Parathyroid adenoma (tissue), 2 donors: Measurements from ENCODE around the gene KLHL29.

Experiments used
- H2AFZ ChIP-seq: fragments of 300-600 bp; sonication (generic); one replicate; pipeline ENCODE4 v1.7.0; 2017; ENCODE audit warnings: antibody characterized with exemption, mild to moderate bottlenecking
- H3K27ac ChIP-seq: fragments of 300-600 bp; sonication (generic); one replicate; pipeline ENCODE4 v1.7.0; 2017
- H3K27me3 ChIP-seq: fragments of 300-600 bp; sonication (generic); one replicate; pipeline ENCODE4 v1.7.0; 2017; ENCODE audit warnings: low read length; ENCODE audit not compliant: control insufficient read depth, insufficient read depth
- H3K36me3 ChIP-seq: fragments of 300-600 bp; sonication (generic); one replicate; pipeline ENCODE4 v1.7.0; 2017; ENCODE audit warnings: low read length; ENCODE audit not compliant: control insufficient read depth, insufficient read depth
- H3K4me1 ChIP-seq: fragments of 300-600 bp; sonication (generic); one replicate; pipeline ENCODE4 v1.7.0; 2017; ENCODE audit warnings: control low read depth
- H3K4me2 ChIP-seq: fragments of 300-600 bp; sonication (generic); one replicate; pipeline ENCODE4 v1.7.0; 2017; ENCODE audit warnings: low read length
- H3K4me3 ChIP-seq: fragments of 300-600 bp; sonication (generic); one replicate; pipeline ENCODE4 v1.7.0; 2017; ENCODE audit warnings: low read depth, low read length
- H3K79me2 ChIP-seq: fragments of 300-600 bp; sonication (generic); one replicate; pipeline ENCODE4 v1.7.0; 2017; ENCODE audit warnings: control low read depth
- H3K9ac ChIP-seq: fragments of 300-600 bp; sonication (generic); one replicate; pipeline ENCODE4 v1.7.0; 2017; ENCODE audit warnings: mild to moderate bottlenecking
- H3K9me3 ChIP-seq: fragments of 300-600 bp; sonication (generic); one replicate; pipeline ENCODE4 v1.7.0; 2017; ENCODE audit warnings: low read length; ENCODE audit not compliant: control insufficient read depth
- TF ChIP-seq, protein P1 (sequence below): fragments of 300-600 bp; sonication (generic); IDR thresholded peaks from one replicate; pipeline ENCODE4 v1.7.0; 2017; ENCODE audit warnings: antibody characterized with exemption, mild to moderate bottlenecking
- donor health status: primary hyperparathyroidism.

KLHL29 gene

DNA sequence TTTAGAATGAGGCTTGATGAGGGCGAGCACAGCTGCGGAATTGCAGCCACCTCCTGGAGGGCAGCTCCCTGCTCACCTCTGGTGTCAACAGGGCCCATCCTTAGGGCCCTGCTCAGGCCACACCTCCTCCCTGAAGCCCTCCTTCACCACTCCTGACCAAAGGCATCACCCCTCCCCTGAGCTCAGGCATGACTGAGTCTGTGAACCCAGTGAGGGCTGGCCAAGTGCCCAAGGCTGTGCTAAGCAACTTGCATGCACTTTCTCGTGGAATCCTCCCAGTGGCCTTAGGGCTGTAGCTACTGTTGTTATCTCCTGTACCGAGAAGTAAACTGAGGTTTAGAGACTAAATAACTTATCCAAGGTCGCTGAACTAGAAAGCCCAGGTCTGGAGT is 101.7 kb downstream of the KLHL29 start:
- Histone ChIP-seq H3K9me3 (no peaks in the 10 kb centered on the region), H3K4me3 (no peak overlapping the region), H3K9ac (no peak overlapping the region), H3K27me3 (no peaks in the 10 kb centered on the region), H3K79me2 (no peaks in the 10 kb centered on the region), H3K4me2 (no peak overlapping the region), H2AFZ (no peak overlapping the region), H3K27ac (no peak overlapping the region), H3K36me3 (no peaks in the 10 kb centered on the region), H3K4me1 (peaks cover 5% of the 10 kb centered on the region)
- TF ChIP-seq, protein P1, sequence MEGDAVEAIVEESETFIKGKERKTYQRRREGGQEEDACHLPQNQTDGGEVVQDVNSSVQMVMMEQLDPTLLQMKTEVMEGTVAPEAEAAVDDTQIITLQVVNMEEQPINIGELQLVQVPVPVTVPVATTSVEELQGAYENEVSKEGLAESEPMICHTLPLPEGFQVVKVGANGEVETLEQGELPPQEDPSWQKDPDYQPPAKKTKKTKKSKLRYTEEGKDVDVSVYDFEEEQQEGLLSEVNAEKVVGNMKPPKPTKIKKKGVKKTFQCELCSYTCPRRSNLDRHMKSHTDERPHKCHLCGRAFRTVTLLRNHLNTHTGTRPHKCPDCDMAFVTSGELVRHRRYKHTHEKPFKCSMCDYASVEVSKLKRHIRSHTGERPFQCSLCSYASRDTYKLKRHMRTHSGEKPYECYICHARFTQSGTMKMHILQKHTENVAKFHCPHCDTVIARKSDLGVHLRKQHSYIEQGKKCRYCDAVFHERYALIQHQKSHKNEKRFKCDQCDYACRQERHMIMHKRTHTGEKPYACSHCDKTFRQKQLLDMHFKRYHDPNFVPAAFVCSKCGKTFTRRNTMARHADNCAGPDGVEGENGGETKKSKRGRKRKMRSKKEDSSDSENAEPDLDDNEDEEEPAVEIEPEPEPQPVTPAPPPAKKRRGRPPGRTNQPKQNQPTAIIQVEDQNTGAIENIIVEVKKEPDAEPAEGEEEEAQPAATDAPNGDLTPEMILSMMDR, result no peak

- H3K27ac ChIP-seq, result no peak overlapping the region
- no peak overlapping the region for H3K4me3 ChIP-seq
- H3K36me3 ChIP-seq, result no peaks in the 10 kb centered on the region
- no peak overlapping the region for H3K9ac ChIP-seq
- H2AFZ ChIP-seq, result no peak overlapping the region
- no peaks in the 10 kb centered on the region for H3K27me3 ChIP-seq
- no peak overlapping the region for H3K4me2 ChIP-seq
- peaks cover 5% of the 10 kb centered on the region for H3K4me1 ChIP-seq
- no peaks in the 10 kb centered on the region for H3K9me3 ChIP-seq
- TF ChIP-seq, protein P1, result no peak
- no peaks in the 10 kb centered on the region for H3K79me2 ChIP-seq
Observed at GRCh38 chr2:23487735-23488492, 102.9 kb downstream of the KLHL29 start.

DNA sequence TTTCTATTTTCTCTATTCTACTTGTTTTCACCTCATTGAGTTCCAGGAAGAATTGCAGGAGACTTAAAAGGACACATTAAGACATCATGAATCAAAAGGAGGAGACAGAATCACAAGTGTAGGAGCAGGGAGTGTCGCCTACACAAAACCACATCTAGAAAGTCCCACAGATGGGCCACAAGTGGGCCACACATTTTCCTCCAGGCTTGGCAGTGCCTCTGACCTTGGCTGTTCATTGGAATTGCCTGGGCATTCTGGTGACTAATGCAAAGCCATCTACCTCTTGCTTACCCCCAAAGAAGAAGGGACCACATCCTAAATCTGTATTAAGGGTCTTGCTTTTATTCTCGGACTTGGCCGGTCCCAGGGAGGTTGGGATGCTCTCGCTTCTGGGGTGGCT is 103.6 kb downstream of the KLHL29 start:
- Histone ChIP-seq H3K4me1 (peaks cover 5% of the 10 kb centered on the region), H3K27ac (no peak overlapping the region), H3K36me3 (no peaks in the 10 kb centered on the region), H3K4me3 (no peak overlapping the region), H3K9ac (no peak overlapping the region), H2AFZ (no peak overlapping the region), H3K79me2 (no peaks in the 10 kb centered on the region), H3K9me3 (no peaks in the 10 kb centered on the region), H3K27me3 (no peaks in the 10 kb centered on the region), H3K4me2 (no peak overlapping the region)
- TF ChIP-seq, protein P1, result no peak

DNA sequence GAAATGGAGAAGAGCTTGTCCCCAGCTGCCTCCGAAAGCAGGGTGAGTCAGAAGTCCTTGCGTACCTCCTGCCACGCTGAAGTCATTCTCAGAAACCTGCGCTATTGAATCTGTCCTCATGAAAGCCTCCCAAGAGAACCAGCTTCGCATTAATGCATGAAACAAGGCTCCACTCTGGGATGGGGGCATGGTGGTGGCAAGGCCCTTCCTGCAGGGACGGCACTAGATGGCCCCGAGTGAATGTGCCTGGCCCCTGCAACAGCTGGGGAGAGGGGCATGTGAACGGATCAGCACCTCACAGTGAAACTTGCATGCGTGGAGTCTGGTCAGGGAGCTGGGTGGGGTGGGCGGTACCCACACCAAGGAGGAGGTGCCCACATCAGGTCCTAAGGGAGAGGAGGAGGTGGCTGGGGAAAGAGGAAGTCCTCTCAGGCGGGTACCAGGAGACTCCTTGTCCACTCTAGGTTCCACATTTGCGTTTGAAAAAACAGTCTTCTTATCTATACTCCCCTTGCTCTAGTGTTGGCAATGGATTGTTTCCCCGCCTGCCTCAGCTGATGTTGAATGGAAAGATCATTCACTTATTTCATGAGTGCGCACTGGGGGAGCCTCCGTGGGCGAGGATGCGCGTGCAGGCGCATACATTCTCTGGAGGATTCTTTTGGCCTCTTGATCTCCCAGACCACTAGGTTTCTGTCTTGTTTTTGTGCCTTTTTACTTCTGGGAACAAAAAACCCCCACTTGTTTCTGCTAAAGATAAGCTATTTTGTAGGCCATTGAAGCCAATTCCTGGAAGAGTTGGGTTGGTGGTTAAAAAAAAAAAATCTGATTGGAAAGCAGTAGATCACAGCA is 104.7 kb downstream of the KLHL29 start:
- TF ChIP-seq, protein P1, result no peak
- Histone ChIP-seq H3K4me3 (no peak overlapping the region), H3K9ac (no peak overlapping the region), H3K36me3 (no peaks in the 10 kb centered on the region), H3K27ac (no peak overlapping the region), H3K4me1 (peaks cover 5% of the 10 kb centered on the region), H2AFZ (no peak overlapping the region), H3K9me3 (no peaks in the 10 kb centered on the region), H3K27me3 (no peaks in the 10 kb centered on the region), H3K79me2 (no peaks in the 10 kb centered on the region), H3K4me2 (no peak overlapping the region)
